HG02610 (cell line): Measurements from ENCODE around the gene MAP7.
"Not testable (repeated sequence)": the region's sequence is repeated elsewhere in the genome, so short reads cannot be mapped to it uniquely, and the experiment has no call there.

Source experiments
- ATAC-seq: cut with Tn5 transposase; IDR thresholded peaks from one replicate; pipeline ENCODE4 v1.9.1; 2021; ENCODE audit warnings: mild to moderate bottlenecking, moderate library complexity; ENCODE audit not compliant: unreplicated experiment

MAP7 gene

DNA sequence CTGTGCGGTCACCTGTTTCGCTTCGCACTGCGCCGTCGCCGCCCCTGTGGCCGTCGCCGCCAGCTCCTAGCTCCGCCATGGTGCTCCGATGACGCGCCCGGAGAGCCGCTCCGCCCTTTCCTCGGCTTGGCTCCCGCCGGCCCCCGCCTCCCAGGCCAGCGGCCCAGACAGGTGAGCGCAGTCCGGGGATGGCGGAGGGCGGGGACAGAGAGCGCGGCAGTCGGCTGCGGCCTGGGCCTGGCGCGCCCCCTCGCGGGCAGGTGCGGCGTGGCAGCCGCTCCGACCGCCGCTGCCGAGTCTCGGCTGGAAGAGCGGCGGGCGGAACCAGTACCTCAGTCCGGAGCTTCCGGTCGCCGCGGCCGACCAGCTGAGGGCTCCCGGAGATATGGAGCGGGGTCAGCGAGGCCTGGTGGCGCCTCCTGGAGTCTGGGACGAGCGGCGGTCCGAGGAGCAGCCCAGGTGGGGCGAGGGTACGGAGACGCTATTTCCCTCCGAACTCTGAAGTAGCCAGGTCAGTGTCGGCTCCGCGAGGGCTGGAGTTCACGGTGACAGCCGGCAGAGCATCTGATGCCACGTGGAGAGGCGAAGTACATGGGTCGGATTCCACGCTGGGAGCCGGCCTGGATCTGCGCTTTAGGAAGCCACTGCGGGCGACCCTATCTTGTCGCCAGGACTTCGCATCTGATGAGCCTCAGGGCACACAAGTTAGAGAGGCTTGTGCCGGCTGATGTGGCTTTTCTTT is at the start of gene MAP7:
Gene MAP7, minus strand, starts transcription at position 93 of the 742 bp plus-strand sequence. Its CDS starts 14 bp downstream, at position 79.
- ATAC-seq: peak; percentile 81

DNA sequence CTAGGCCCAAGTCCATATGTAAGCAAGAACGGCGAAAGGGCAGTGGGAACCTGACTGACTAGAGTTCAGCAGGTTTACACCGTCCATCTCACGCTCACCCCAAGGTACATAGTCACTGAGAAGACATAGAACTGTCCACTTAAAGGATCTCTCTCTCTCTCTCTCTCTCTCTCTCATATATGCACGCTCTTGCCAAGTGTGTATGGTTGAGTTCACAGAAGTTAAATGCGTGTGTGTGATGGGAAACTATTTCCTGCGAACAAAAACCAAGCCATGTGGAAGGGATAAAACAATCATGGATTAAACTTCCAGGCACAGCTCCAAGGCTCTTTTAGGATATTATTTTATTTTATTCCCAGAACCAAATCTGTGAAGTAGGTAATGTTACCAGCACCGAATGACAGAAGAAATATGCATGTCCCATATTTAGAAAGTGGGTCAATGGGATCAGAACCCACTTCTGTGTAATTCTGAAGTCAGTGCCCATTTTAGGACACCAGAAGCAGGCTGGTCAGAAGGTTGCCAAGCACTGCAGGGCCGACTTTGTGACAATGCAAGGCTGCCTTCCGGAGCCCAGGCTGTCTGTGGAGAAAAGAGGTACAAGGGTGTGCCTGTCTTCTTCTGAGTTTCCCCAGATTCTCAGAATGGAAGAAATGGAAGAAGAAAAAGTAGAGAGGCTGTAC is 49.2 kb upstream of the MAP7 start:
- no peak for ATAC-seq

DNA sequence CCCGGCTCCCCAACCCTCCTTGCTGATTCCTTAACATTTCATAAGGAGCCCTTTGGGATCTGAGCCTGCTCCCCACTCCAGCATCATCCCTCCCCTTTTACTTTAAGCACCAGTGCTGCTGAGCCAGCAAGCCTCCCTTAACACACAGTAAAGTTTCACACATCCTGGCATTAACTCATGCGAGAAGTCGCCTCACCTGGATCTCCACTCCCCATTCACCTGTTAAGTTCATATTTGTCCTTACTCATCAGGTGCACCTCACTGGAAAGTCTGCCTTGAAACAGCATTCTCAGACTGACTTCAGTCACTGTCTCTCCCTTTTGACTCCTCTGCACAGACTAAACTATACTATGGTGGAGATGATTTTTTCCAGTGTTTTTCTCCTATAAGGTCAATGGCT is 47.8 kb upstream of the MAP7 start:
- no peak for ATAC-seq

DNA sequence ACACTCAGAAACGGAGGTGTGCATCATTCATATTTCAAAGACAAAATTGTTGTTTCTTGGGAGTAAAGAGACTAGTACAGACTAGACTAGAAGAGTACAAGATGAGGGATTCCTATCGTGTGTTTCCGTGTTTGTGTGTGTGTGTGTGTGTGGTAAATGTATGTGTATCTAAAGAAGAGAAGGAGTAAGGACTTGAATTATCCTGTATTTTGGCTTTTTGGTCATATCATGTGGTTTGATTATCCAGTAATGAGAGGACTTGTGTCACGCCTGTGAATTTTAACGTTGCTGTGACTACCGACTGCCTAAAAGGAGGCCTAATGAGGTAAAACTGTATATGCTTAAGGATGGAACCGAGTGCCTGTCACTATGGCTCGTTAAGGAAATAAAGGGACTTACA is 44.4 kb upstream of the MAP7 start:
- ATAC-seq: no peak

DNA sequence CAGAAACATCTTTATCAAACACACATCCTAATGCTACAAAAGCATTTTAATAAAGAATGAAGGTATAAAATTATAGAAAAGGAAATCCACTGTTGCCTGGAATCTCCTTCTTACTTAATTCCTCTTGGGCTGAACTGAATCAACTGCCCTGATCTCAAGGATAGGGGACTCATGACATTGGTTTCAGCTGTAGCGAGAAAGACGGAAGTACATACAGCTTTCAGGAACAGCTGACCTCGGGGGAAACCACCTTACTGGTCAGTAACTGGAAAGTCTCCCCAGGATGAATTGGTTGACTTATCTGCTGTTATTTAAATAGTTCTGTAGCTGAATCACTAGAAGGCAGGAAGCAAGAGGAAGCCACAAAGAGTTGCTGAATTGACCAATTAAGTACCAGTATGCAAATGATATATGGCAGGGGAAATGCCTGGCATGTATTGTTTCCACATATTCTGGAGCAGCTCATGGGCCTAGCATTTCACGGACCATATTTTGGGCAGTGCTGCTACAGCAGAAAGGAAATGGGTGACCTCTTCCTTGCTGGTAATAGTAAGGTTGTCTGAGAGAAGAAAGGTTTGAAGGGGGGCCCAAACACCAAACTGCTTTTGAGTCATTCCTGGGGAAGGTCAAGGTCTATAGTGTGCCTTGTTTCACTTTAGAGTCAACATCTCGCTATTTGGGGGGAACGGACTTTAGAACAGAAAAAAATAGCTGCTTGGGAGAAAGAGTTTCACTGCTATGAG is 43.7 kb upstream of the MAP7 start:
- ATAC-seq: peak; percentile 93

DNA sequence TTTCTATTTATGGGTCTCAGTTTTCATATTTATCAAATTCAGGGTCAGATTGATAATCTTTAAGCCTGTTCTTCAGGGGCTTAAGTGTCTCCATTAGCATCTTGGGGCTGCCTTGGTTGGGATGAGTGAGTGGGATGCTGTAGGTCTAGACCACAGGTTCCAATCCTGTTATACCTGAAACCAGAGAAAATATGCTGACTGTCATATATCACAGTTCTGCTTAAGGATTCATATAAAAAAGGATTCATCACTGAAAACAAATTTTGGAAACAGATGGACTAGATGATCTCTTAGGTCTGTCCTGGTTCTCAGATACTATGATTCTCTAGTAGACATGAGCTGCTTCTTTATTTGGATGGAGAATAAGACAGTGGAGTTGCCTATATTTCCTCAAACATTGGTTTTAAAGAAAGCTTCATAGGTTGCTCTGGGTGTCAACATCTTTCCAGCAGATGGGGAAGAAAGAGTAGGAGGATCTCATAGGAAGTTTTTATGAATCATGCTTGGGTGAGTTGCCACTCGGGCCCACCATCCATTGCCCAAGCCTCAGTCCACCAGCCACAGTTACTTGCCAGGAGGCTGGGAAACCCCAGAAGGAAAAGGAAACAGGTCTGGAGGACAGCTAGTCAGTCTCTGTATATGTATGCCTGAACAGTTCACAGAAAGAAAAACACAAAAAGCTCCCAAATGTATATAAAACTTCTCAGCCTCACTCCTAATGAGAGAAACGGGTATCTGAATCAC is 42.9 kb upstream of the MAP7 start:
- ATAC-seq: no peak

DNA sequence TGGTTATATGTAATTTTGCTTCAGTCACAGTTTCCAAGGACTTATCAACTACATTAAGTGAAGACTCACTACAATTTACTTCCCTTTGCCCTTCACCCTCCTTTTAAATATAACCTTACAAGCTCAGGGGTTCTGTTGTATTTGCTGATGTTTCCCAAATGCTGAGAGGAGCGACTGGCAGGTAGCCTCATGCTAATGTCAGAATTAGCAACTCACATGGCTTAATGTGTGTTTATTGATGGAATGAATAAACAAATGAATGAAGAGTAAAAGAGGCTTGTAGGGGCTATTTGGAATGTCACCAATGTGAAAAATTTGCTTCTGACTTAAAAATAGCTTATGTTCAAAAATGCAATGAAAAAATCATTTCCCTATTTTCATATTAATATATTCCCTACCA is 41.4 kb upstream of the MAP7 start:
- ATAC-seq: no peak

DNA sequence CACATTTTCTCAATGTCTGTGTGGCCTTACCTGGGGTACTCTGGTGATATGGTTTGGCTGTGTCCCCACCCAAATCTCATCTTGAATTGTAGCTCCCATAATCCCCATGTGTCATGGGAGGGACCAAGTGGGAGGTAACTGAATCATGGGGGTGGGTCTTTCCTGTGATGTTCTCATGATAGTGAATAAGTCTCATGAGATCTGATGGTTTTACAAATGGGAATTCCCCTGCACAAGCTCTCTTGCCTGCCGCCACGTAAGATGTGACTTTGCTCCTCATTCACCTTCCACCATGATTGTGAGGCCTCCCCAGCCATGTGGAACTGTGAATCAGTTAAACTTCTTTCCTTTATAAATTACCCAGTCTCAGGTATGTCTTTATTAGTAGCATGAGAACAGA is 40.6 kb upstream of the MAP7 start:
- not testable (repeated sequence) for ATAC-seq

DNA sequence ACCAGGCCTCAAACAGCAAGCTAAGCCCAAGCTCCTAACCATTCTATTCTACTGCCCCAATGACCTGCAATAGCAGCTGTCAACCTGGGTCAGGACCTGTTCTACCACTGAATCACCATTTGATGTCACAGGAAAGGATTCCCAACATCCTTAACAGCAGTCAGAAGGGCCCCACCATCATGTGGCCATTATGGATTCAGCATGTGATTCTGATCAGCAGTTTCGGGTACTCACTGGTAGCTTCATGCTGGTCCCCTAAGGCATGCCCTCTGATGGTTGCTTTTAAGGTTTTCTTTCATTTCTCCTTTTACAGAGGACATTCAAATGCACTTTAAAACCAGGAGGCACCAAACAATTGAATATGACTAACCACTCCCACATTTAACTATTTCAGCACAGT is 37.3 kb upstream of the MAP7 start:
- ATAC-seq: no peak

DNA sequence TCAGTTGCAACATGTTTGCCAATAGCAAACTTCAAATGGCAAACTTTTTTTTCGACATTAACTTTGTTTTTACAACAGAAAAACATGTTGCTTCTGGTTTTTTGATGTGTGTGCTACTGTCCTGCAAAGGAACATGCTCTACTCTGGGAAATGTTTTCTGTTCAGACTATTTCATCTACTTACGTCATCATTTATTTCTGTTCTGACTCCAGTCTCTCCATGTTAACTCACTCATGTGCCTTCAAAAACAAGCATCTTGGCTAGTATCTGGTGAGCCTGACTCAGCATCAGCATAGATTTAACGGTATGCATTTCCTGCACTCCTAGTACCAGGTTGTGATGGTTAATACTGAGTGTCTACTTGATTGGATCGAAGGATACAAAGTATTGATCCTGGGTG is 36.1 kb upstream of the MAP7 start:
- no peak for ATAC-seq

DNA sequence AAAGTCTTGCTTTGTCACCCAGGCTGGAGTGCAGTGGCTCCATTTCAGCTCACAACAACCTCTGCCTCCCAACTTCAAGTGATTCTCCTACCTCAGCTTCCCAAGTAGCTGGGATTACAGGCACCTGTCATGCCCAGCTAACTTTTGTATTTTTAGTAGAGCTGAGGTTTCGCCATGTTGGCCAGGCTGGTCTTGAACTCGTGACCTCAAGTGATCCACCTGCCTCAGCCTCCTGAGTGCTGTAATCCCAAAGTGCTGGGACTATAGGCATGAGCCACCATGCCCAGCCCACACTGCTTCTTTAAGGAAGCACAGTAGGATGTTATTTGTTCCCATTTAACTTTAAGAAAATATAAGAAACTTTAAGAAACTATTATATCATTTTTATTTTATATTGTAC is 35.3 kb upstream of the MAP7 start:
- not testable (repeated sequence) for ATAC-seq

DNA sequence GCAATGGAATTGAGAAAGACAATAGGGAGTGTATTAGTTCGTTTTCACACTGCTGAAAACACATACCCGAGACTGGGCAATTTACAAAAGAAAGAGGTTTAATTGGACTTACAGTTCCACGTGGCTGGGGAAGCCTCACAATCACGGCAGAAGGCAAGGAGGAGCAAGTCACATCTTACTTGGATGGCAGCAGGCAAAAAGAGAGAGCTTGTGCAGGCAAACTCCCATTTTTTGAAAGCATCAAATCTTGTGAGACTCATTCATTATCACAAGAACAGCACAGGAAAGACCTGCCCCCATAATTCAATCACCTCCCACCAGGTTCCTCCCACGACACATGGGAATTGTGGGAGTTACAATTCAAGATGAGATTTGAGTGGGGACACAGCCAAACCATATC is 34.1 kb upstream of the MAP7 start:
- ATAC-seq: not testable (repeated sequence)

DNA sequence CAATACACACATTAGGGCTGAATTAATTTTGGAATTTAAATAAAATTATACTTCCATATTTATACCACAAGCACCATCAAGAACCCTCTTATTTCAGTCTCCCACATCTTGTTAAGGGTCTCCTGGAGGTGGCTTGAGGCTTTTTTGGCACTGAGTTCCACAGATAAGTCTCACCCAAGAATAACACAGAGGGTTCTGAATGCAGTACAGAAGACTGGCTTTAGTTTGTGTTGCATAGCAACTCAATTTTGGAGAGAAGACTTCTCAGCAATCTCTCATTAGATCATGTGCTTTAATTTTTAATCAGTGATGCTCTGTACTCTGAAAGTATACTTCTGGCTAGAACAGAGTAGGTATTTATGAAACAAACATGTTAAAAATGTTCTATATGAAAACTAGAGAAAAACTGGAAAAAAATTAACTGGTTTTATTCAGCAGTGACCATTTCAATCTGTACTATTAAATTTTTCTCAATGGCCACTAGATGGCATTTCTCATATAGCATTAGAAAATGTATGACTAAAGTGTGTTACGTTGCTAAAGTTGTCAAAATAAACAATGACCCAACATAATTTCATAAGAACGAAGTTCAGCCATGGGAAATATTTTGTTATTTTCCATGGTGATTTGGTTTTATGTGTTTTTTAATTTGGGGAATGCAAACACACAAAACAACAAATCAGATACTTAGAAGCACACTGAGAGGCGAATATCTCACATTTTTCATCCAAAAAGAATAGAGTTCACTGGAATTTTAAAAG is 32.7 kb upstream of the MAP7 start:
- ATAC-seq: no peak

DNA sequence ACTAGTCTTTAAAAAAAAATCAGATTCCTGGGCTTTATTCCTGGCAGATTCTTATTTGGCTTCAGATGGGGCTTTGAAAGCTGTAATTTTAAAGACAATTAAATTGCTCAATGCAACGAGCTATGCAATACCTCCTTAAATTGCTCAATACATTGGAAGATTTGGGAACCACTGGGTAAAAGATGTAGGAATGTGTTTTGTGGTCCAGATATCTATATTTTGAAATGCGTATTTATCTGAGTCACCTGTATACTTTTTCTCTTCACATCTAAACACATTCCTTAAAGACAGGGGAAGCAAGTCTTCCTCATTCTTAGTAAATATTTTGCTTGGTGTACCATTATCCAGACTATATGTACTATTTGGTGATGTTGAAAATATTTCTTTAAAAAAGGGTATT is 29.6 kb upstream of the MAP7 start:
- no peak for ATAC-seq

DNA sequence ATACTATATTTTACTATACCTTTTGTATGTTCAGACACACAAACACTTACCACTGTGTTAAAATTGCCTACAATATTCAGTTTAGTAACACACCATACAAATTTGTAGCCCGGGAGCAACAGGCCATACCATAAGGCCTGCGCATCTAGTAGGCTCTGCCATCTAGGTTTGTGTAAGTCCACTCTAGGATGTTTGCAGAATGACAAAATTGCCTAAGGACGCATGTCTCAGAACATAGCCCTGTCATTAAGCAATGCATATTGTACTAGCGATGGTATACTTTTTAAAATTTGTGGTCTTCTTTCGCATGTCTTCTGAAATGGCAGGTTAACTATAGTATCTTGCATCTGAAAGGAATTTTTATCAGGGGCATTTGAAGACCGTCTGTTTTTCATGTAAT is 26.6 kb upstream of the MAP7 start:
- no peak for ATAC-seq

DNA sequence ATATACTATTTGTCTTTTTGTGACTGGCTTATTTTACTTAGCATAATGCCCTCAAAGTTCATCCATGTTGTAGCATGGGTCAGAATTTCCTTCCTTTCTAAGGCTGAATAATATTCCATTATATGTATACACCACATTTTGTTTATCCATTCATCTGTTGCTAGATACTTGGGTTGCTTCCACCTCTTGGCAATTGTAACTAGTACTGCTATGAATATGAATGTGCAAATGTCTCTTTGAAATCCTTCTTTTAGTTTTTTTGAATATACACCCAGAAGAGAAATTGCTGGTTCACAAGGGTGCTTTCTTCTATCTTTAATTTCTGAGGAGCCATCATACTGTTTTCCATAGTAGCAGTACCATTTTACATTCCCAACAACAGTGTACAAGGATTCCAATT is 21.3 kb upstream of the MAP7 start:
- no peak for ATAC-seq

DNA sequence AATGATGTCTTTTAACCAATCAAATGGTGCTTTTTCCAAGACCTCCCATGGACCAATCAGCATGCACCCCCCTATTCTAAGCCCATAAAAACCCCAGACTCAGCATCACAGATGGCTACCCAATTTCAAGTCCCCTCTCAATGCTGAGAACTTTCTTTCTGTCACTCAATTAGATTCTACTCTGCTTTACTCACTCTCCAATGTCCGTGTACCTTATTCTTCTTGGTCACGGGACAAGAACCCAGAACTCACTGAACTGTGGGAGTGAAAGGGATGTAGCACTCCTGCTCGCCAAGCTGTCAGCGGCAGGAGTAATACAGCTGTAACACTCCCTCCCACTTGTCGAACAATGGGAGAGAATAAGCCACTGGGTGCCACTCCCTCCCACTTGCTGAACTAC is 20.8 kb upstream of the MAP7 start:
- ATAC-seq: no peak

DNA sequence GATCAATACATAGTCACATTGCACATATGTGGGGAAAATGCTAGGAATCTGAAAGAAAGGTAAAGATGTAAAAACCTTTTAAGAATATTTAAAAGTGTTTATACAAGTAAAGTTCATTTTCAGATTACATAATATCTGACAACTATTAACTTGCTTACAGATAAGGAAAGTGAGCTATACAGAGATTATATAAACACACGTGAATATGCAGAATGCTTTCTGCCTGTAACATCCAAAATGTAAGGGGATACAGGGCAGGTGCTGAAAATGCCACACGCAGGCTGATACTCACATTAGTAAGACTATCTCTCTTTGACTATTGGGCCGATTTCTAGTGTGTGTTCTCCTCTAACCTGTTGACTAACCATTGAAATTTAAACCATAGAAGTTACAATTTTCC is 17.9 kb upstream of the MAP7 start:
- no peak for ATAC-seq

DNA sequence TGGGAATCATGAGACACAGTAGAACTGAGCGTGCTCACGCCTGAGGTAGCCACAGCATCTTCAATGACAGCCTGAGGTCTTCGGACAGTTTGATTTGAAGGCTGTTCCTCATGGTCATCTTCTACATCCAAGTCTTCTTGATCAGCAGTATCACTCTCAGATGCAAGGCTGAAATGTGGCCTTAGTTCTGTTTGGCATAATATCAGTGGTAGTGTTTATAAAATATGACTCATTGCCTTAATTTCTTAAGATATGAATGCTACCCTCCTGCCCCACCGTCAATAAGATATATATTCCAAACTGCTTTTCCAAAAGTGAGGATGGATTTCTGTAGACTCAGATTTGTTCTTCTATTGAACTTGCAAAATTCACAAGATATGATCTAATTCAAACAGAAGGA is 17.5 kb upstream of the MAP7 start:
- no peak for ATAC-seq

DNA sequence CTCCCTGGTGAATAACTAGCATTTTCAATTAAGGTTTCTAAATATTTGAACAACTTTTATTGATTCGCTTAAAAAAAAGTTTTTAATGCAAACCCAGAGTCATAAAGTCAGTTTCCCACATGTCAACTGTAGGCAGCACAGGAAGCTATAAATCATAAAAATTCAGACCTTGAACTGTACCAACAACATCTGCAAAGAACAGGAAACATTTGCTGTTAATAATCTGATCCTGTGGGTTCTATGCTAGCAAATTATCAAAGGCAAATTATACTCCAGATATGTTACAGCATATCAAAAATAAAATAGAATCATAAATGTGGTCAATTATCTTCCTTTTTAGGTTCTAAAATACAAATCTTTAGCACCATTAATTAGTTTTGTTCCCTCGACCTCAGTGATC is 16.6 kb upstream of the MAP7 start:
- no peak for ATAC-seq
